Heart left ventricle (tissue), 16 donors: Measurements from ENCODE around the gene PCYT2. TPM values are rescaled to one million over a fixed set of nuclear protein-coding genes. Genes with fewer than 3 reads are reported as not detected.
A peak's percentile ranks its signal among the peaks of the same experiment; 100 is the strongest.

ENCODE experiments used
- ATAC-seq, 4 donors: fragments of 200-7000 bp; cut with Tn5 transposase; one replicate each; pipeline ENCODE4 v1.9.1; 2020 to 2022; ENCODE audit warnings: moderate library complexity in 4 of 4, mild to moderate bottlenecking in 3 of 4, moderate number of reproducible peaks in 1 of 4
- DNase-seq, 5 donors: peaks; one replicate each; pipeline ENCODE4 v3.0.0-alpha.2; 2020
- H3K27ac ChIP-seq, 12 donors: fragments of 200-600 bp; sonication (generic) in 4 of 12; one replicate each; pipeline versions ENCODE4 v1.5.0 to v1.8.0; 2016 to 2022; ENCODE audit warnings: mild to moderate bottlenecking in 2 of 12
- H3K27me3 ChIP-seq, 9 donors: fragments of 200-600 bp; sonication (generic) in 2 of 9; one replicate each; pipeline versions ENCODE4 v1.5.1 to v1.8.0; 2016 to 2022; ENCODE audit warnings: mild to moderate bottlenecking in 3 of 9
- H3K36me3 ChIP-seq, 9 donors: fragments of 200-600 bp; sonication (generic) in 2 of 9; one replicate each; pipeline versions ENCODE4 v1.5.0 to v1.8.0; 2018 to 2022; ENCODE audit warnings: mild to moderate bottlenecking in 2 of 9
- H3K4me1 ChIP-seq, 12 donors: fragments of 200-600 bp; sonication (generic) in 4 of 12; one replicate each; pipeline versions ENCODE4 v1.5.0 to v1.8.0; 2016 to 2022; ENCODE audit warnings: mild to moderate bottlenecking in 3 of 12
- H3K4me3 ChIP-seq, 12 donors: fragments of 200-600 bp; sonication (generic) in 4 of 12; one replicate each; pipeline versions ENCODE4 v1.5.0 to v1.8.0; 2017 to 2022; ENCODE audit warnings: mild to moderate bottlenecking in 9 of 12, moderate library complexity in 4 of 12
- H3K9me3 ChIP-seq, 12 donors: fragments of 200-600 bp; sonication (generic) in 4 of 12; one replicate each; pipeline versions ENCODE4 v1.5.0 to v1.8.0; 2016 to 2022; ENCODE audit warnings: mild to moderate bottlenecking in 1 of 12
- POLR2A ChIP-seq, 2 donors: fragments of 450-650 bp; IDR thresholded peaks; one replicate each; pipeline ENCODE4 v1.6.1; 2017; ENCODE audit warnings: antibody characterized with exemption in 2 of 2, mild to moderate bottlenecking in 2 of 2, moderate library complexity in 2 of 2
- WGBS, 4 donors: extraction: QIAGEN DNeasy Blood & Tissue Kit in 2 of 4; methylation state at CpG; one replicate each; pipeline versions ENCODE4 v1.1.5 to v1.1.7; 2013 to 2018; 5-methylcytosine and 5-hydroxymethylcytosine counted together
- intact Hi-C, 10 donors: fragments of 100-400 bp; cut with DNase I; formaldehyde crosslinking; loops; one replicate each; pipeline versions ENCODE4 v1.11.1 to v1.14.2; 2022
- polyA plus RNA-seq, 2 donors: library from polyadenylated mRNA; stranded (reverse); fragments of 200-250 nt; gene quantifications; one replicate each; pipeline ENCODE4 v1.2.3, GENCODE V29; 2013
- total RNA-seq, 9 donors: library from RNA; depleted of rRNA in 2 of 9; stranded (reverse); fragments of >200 nt in 2 of 9; fragmentation: NEBNext Ultra II Directional in 3 of 9; extraction: Animal tissue kit (Norgen Biotek cat#: 25700) in 3 of 9; gene quantifications; one replicate each; pipeline versions ENCODE4 v1.1.0 to v1.2.4, GENCODE V29; 2016 to 2023
- TF ChIP-seq, protein P1 (sequence below), 12 donors: fragments of 200-600 bp; sonication (generic) in 4 of 12; IDR thresholded peaks; one replicate each; pipeline versions ENCODE4 v1.5.0 to v1.8.0; 2018 to 2022; ENCODE audit warnings: antibody characterized with exemption in 12 of 12, mild to moderate bottlenecking in 5 of 12
- donor health status: ischemic (EF 13 %, LVEDD 7.1; RV severe dilation, severe dysfunction).
- donor health status: healthy with polysubstance abuse.
- donor health status: DM: no; HTN: yes; CAD: no.
- donor health status: DM: no; HTN: no; CAD: no.
- donor health status: ischemic (EF 25% LVEDD 6.9; RV normal size, moderate dysfunction).
- donor health status: ischemic (EF 25% LVEDD 5.7; RV mildly dilated, moderate dysfunction).
- donor health status: healthy.
- donor health status: DM: yes; HTN: yes; CAD: no.
- donor health status: ischemic (EF 35%, LVEDD 5.7; RV mildly dilated, moderate dysfunction).
- donor health status: nonischemic (EF 11% LVEDD 7.7; RV severe dilation, severe dysfunction).
- donor health status: DM: yes; HTN: yes; CAD: no.
- donor health status: PGD.
- donor health status: ischemic (EF 29% LVEDD 5.4; RV normal size, mild dysfunction).
- donor health status: nonischemic (EF 23%, LVEDD 6.1; RV moderate dilation, normal function).

Gene PCYT2
- total and polyA plus RNA-seq, 11 donors = 28.8 to 85.5 (median 49.7) TPM

DNA sequence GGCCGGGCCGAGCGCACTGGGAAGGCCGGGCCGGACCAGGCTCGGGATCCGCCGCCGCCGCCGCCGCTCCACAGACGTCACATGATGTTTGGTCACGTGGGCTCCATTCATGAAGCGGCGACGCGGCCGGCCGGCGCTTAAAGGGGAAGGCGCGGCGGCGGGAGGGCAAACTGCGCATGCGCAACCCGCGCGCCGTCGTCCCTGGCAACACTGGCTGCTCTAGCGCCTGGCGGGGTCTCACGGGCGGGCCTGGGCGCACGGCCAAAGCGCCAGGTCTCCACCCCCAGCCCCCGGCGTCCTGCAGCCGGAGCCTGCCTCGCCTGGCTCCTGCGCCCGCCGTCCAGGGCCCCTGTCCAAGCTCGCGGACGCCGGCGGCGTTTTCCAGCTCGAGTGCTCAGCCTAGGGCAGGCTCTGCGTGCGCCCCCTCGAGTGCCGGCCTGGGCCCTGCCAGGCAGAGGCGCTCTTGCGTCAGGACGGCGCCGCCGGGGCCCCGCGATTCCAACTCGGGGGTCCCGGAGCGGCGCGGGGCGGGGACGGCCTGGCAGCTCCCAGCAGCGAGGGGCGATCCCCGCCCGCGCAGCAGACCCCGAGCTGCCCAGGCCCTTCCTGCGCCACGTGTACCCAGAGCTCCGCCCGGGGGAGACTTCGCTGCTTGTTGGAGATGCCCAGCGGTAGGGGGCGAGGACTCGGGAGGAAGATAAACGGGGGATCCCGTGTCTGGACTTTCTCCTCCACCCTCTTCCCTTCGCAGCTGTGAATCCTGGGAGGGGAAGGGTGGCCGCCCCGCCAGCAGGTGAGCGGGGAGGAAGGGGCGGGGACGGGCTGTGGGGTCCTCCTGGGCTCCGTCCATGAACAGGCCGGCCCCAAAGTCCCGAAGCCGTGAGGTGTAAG is 16.7 kb upstream of the PCYT2 start, which contains the start of gene MAFG:
Gene MAFG, minus strand, starts transcription at position 83 of the 891 bp plus-strand sequence. CDS start 4,550 bp downstream, outside the sequence.
- TF ChIP-seq POLR2A (IDR thresholded peaks at IDR 0.05) = peak; percentile 27 to 69
- TF ChIP-seq, protein P1, sequence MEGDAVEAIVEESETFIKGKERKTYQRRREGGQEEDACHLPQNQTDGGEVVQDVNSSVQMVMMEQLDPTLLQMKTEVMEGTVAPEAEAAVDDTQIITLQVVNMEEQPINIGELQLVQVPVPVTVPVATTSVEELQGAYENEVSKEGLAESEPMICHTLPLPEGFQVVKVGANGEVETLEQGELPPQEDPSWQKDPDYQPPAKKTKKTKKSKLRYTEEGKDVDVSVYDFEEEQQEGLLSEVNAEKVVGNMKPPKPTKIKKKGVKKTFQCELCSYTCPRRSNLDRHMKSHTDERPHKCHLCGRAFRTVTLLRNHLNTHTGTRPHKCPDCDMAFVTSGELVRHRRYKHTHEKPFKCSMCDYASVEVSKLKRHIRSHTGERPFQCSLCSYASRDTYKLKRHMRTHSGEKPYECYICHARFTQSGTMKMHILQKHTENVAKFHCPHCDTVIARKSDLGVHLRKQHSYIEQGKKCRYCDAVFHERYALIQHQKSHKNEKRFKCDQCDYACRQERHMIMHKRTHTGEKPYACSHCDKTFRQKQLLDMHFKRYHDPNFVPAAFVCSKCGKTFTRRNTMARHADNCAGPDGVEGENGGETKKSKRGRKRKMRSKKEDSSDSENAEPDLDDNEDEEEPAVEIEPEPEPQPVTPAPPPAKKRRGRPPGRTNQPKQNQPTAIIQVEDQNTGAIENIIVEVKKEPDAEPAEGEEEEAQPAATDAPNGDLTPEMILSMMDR (IDR thresholded peaks at IDR 0.05) = peak in 7 of 12 donors; percentile 11 to 51 (median 31)
- Histone ChIP-seq H3K4me1 (peaks cover 21 to 51% (median 41%) of the 10 kb centered on the region in 12 donors), H3K4me3 (peak within 1 kb of the TSS; percentile 84 to 98 (median 94)), H3K27me3 (peaks cover 0 to 14% (median 0%) of the 10 kb centered on the region in 9 donors), H3K36me3 (peaks cover 0 to under 1% (median 0%) of the 10 kb centered on the region in 9 donors), H3K9me3 (no peaks in the 10 kb centered on the region), H3K27ac (peak within 1 kb of the TSS; percentile 86 to 99 (median 95))
- intact Hi-C loops = loop anchor here in 1 of 10 donors (5.0 kb wide), 1 partner anchor 56 kb away; the partner anchor contains the start of gene ARHGDIA
- DNase-seq (peak; percentile 91 to 96 (median 93)), ATAC-seq (peak; percentile 33 to 70 (median 59))
- 1% methylated on average over 36 to 98 of the region's 98 CpGs for WGBS, 4 donors

GRCh38 chr17:81927152-81927652 is 16.0 kb upstream of the PCYT2 start:
- ATAC-seq = peak in 1 of 4 donors; percentile 1

GRCh38 chr17:81926451-81927151 is 15.4 kb upstream of the PCYT2 start:
- H3K27me3 ChIP-seq = peaks cover 0 to 14% (median 0%) of the 10 kb centered on the region in 9 donors
- intact Hi-C loops = loop anchor here in 1 of 10 donors (5.0 kb wide), 1 partner anchor 54 kb away; the partner anchor contains the start of gene ARHGDIA
- no peaks in the 10 kb centered on the region for H3K9me3 ChIP-seq
- peak overlapping the region; percentile 86 to 99 (median 95) for H3K27ac ChIP-seq
- DNase-seq = peak; percentile 84 to 89 (median 87)
- H3K36me3 ChIP-seq = peaks cover 0 to 13% (median 11%) of the 10 kb centered on the region in 9 donors
- peak overlapping the region; percentile 84 to 98 (median 94) for H3K4me3 ChIP-seq
- H3K4me1 ChIP-seq = peaks cover 21 to 64% (median 45%) of the 10 kb centered on the region in 12 donors
- TF ChIP-seq, protein P1 (IDR thresholded peaks at IDR 0.05) = no peak
- TF ChIP-seq POLR2A (IDR thresholded peaks at IDR 0.05) = no peak
- 0 to 1% (median 0%) methylated on average over 20 to 46 of the region's 46 CpGs for WGBS, 4 donors
- ATAC-seq = peak; percentile 56 to 74 (median 58)

More at GRCh38 chr17:81927152-81927652, 16.0 kb upstream of the PCYT2 start:
- DNase-seq = no peak
- 0 to 1% (median 1%) methylated on average over 7 to 78 of the region's 78 CpGs for WGBS, 4 donors
- Histone ChIP-seq H3K27me3 (peaks cover 0 to 14% (median 0%) of the 10 kb centered on the region in 9 donors), H3K4me3 (peak overlapping the region; percentile 84 to 98 (median 94)), H3K36me3 (peaks cover 0 to 7% (median 6%) of the 10 kb centered on the region in 9 donors), H3K9me3 (no peaks in the 10 kb centered on the region), H3K4me1 (peaks cover 21 to 58% (median 45%) of the 10 kb centered on the region in 12 donors), H3K27ac (peak overlapping the region; percentile 86 to 99 (median 95))
- TF ChIP-seq, protein P1 (IDR thresholded peaks at IDR 0.05) = peak in 2 of 12 donors; percentile 6 to 9
- no peak for TF ChIP-seq POLR2A (IDR thresholded peaks at IDR 0.05)
- intact Hi-C loops = loop anchor here in 1 of 10 donors (5.0 kb wide), 1 partner anchor 55 kb away; the partner anchor contains the start of gene ARHGDIA
